22Rv1 (cell line): ENCODE results near the gene ZIC4.

Source experiments
- CTCF ChIP-seq: fragments of 450-650 bp; IDR thresholded peaks from 2 replicates; pipeline ENCODE4 v1.5.1; 2017; ENCODE audit warnings: mild to moderate bottlenecking
- ZFX ChIP-seq: fragments of 450-650 bp; IDR thresholded peaks from 2 replicates; pipeline ENCODE4 v1.6.1; 2017; ENCODE audit warnings: antibody characterized with exemption, borderline replicate concordance

- TF ChIP-seq CTCF, result no peak
- no peak for TF ChIP-seq ZFX
These were observed 34.5 kb downstream of the ZIC4 start for GRCh38 chr3:147371771-147372340.
